ENCODE results near the gene SORCS2.

SORCS2 gene

DNA sequence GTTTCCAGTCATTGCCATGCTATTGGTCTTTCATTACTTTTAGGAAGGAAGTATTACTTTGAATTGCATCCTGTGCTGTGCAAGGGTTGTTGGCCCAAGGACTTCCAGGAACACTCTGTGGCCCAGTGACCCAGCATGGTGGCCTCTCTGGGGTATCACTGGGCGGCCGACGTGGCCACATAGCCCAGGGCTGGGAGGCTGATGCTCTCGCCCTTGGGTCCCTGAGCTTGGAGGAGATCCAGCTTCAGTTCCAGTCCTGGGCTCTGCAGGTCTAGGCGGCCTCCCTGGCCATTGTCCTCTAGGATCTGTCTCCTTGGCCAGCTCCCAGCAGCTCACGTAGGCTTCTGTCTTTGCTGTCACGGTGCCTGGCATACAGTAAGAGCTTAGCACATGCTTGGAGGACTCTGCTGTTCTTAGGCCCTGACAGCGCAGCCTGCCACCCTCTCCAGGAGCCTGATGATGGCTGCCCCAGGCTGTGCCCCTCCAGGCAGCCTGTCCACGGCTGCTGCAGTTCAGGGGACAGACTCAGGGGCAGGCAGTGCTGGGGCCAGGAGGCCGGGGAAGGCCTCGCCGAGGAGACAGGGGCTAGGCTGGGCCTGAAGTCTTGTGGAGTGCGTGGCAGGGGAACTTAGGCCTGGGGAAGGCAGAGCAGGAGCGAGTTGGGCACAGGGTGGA is 42.2 kb downstream of the SORCS2 start:
- TF ChIP-seq, protein P1, sequence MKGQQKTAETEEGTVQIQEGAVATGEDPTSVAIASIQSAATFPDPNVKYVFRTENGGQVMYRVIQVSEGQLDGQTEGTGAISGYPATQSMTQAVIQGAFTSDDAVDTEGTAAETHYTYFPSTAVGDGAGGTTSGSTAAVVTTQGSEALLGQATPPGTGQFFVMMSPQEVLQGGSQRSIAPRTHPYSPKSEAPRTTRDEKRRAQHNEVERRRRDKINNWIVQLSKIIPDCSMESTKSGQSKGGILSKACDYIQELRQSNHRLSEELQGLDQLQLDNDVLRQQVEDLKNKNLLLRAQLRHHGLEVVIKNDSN (IDR thresholded peaks at IDR 0.05), result no peak

DNA sequence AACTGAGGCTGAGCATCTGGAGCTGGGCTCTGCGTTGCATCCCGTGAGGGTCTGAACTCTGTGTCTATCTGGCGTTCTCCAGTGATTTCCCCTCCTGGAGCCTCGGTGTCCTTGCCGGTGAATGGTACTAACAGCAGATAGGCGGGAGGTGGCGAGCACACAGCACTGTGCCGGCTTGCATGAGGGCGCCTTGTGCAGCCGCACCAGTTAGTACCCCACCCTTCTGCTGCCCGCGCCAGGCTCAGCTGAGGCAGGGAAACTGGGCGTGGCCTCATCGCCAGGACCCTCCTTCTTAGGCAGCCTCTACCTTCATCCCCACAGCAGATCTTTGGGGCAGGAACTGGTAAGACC is 42.7 kb downstream of the SORCS2 start:
- no peak for TF ChIP-seq NFIC (IDR thresholded peaks at IDR 0.05)
- TF ChIP-seq, protein P1 (IDR thresholded peaks at IDR 0.05), result no peak
- no peak for TF ChIP-seq YY1 (IDR thresholded peaks at IDR 0.05; ENCODE audit: low read depth)
- no peak for TF ChIP-seq EP300 (IDR thresholded peaks at IDR 0.05; ENCODE audit: borderline replicate concordance)
- TF ChIP-seq TAF1 (IDR thresholded peaks at IDR 0.05; ENCODE audit: low read depth), result no peak
- no peak for TF ChIP-seq CREB1 (IDR thresholded peaks at IDR 0.05; ENCODE audit: low read depth)
- TF ChIP-seq TCF12 (IDR thresholded peaks at IDR 0.05; ENCODE audit: low read depth), result no peak
- no peak for TF ChIP-seq ZBTB7A (IDR thresholded peaks at IDR 0.05; ENCODE audit: low read depth)
- no peak for TF ChIP-seq CEBPB (IDR thresholded peaks at IDR 0.05)
- TF ChIP-seq FOXM1 (IDR thresholded peaks at IDR 0.05; ENCODE audit: borderline replicate concordance, low read depth), result no peak
- no peak for TF ChIP-seq TEAD4 (IDR thresholded peaks at IDR 0.05)
- no peak for TF ChIP-seq EGR1 (IDR thresholded peaks at IDR 0.05)
- TF ChIP-seq, protein P2, sequence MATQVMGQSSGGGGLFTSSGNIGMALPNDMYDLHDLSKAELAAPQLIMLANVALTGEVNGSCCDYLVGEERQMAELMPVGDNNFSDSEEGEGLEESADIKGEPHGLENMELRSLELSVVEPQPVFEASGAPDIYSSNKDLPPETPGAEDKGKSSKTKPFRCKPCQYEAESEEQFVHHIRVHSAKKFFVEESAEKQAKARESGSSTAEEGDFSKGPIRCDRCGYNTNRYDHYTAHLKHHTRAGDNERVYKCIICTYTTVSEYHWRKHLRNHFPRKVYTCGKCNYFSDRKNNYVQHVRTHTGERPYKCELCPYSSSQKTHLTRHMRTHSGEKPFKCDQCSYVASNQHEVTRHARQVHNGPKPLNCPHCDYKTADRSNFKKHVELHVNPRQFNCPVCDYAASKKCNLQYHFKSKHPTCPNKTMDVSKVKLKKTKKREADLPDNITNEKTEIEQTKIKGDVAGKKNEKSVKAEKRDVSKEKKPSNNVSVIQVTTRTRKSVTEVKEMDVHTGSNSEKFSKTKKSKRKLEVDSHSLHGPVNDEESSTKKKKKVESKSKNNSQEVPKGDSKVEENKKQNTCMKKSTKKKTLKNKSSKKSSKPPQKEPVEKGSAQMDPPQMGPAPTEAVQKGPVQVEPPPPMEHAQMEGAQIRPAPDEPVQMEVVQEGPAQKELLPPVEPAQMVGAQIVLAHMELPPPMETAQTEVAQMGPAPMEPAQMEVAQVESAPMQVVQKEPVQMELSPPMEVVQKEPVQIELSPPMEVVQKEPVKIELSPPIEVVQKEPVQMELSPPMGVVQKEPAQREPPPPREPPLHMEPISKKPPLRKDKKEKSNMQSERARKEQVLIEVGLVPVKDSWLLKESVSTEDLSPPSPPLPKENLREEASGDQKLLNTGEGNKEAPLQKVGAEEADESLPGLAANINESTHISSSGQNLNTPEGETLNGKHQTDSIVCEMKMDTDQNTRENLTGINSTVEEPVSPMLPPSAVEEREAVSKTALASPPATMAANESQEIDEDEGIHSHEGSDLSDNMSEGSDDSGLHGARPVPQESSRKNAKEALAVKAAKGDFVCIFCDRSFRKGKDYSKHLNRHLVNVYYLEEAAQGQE (IDR thresholded peaks at IDR 0.05; ENCODE audit: low read depth), result no peak
- TF ChIP-seq RAD21 (IDR thresholded peaks at IDR 0.05; ENCODE audit: low read depth), result no peak

DNA sequence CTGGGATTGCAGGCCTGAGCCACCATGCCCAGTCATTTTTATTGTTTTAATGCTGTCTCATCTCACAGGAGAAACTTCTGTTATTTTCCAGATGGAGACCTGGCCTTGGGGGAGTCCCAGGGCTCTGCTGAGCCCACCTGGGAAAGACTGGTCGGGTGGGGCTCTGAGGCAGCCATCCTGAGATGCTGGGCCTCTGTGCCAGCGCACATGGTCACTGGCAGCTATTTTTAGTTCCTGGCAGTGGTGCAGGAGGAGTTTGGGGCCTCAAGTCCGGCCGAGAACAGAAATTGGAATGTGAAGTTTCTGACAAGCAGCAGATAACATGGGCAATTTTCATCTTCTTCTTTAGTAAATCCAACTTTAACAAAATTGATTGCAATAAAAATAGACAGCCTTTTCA is 44.5 kb downstream of the SORCS2 start:
- TF ChIP-seq ZBTB7A (IDR thresholded peaks at IDR 0.05; ENCODE audit: low read depth), result no peak
- no peak for TF ChIP-seq CEBPB (IDR thresholded peaks at IDR 0.05)
- TF ChIP-seq TEAD4 (IDR thresholded peaks at IDR 0.05), result no peak
- TF ChIP-seq EGR1 (IDR thresholded peaks at IDR 0.05), result no peak
- no peak for TF ChIP-seq NFIC (IDR thresholded peaks at IDR 0.05)
- no peak for TF ChIP-seq TCF12 (IDR thresholded peaks at IDR 0.05; ENCODE audit: low read depth)
- no peak for TF ChIP-seq TAF1 (IDR thresholded peaks at IDR 0.05; ENCODE audit: low read depth)
- TF ChIP-seq, protein P3, sequence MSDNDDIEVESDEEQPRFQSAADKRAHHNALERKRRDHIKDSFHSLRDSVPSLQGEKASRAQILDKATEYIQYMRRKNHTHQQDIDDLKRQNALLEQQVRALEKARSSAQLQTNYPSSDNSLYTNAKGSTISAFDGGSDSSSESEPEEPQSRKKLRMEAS (IDR thresholded peaks at IDR 0.05), result no peak
- TF ChIP-seq, protein P2 (IDR thresholded peaks at IDR 0.05; ENCODE audit: low read depth), result no peak
- TF ChIP-seq, protein P1 (IDR thresholded peaks at IDR 0.05), result no peak
- no peak for TF ChIP-seq EP300 (IDR thresholded peaks at IDR 0.05; ENCODE audit: borderline replicate concordance)
- TF ChIP-seq CREB1 (IDR thresholded peaks at IDR 0.05; ENCODE audit: low read depth), result no peak
- no peak for TF ChIP-seq YY1 (IDR thresholded peaks at IDR 0.05; ENCODE audit: low read depth)
- no peak for TF ChIP-seq RAD21 (IDR thresholded peaks at IDR 0.05; ENCODE audit: low read depth)
- TF ChIP-seq FOXM1 (IDR thresholded peaks at IDR 0.05; ENCODE audit: borderline replicate concordance, low read depth), result no peak

DNA sequence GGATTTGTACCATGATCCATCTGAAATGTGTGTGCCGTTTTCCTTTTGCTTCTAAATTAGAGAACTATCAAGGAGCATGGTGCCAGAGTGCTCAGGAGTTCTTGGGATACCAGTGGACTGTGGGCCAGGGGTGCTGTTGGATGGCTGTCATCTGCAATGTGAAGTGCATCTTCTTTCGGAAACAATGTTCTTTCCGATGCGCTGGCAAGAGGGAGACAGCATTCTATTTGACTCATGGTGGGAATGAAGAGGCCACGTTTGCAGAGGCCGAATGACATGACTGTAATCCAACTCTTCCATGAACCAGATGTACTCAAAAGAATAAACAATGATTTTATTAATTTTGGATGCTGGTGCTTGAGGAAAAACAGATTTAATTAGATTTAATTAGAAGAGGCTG is 45.5 kb downstream of the SORCS2 start:
- TF ChIP-seq, protein P1 (IDR thresholded peaks at IDR 0.05), result no peak
- TF ChIP-seq CREB1 (IDR thresholded peaks at IDR 0.05; ENCODE audit: low read depth) (no peak), TCF12 (IDR thresholded peaks at IDR 0.05; ENCODE audit: low read depth) (no peak), CEBPB (IDR thresholded peaks at IDR 0.05) (no peak), TEAD4 (IDR thresholded peaks at IDR 0.05) (no peak), NFIC (IDR thresholded peaks at IDR 0.05) (no peak), RAD21 (IDR thresholded peaks at IDR 0.05; ENCODE audit: low read depth) (no peak), TAF1 (IDR thresholded peaks at IDR 0.05; ENCODE audit: low read depth) (no peak), EP300 (IDR thresholded peaks at IDR 0.05; ENCODE audit: borderline replicate concordance) (no peak), FOXM1 (IDR thresholded peaks at IDR 0.05; ENCODE audit: borderline replicate concordance, low read depth) (no peak), ZBTB7A (IDR thresholded peaks at IDR 0.05; ENCODE audit: low read depth) (no peak), EGR1 (IDR thresholded peaks at IDR 0.05) (no peak), YY1 (IDR thresholded peaks at IDR 0.05; ENCODE audit: low read depth) (no peak)
- TF ChIP-seq, protein P3 (IDR thresholded peaks at IDR 0.05), result no peak
- TF ChIP-seq, protein P2 (IDR thresholded peaks at IDR 0.05; ENCODE audit: low read depth), result no peak

Data from Ishikawa (cell line).